GM23248 (cell line): ENCODE measurements around the gene CDK14.

Experiments
- EZH2 ChIP-seq: fragments of 200-600 bp; sonication (generic); IDR thresholded peaks from 2 replicates; pipeline ENCODE4 v1.6.1; 2018; ENCODE audit warnings: antibody characterized with exemption, mild to moderate bottlenecking; ENCODE audit not compliant: insufficient read depth, poor library complexity, severe bottlenecking
- EZH2phosphoT487 ChIP-seq: fragments of 200-600 bp; sonication (generic); IDR thresholded peaks from 2 replicates; pipeline ENCODE4 v1.6.1; 2018; ENCODE audit warnings: antibody characterized with exemption, moderate library complexity, mild to moderate bottlenecking, low read depth; ENCODE audit not compliant: insufficient read depth

GRCh38 chr7:90752051-90752450 is 155.9 kb downstream of the CDK14 start:
- TF ChIP-seq EZH2 (no peak), EZH2phosphoT487 (no peak)
